Psoas muscle (tissue), 8 donors: ENCODE measurements around the gene GPR26. TPM values are rescaled to one million over a fixed set of nuclear protein-coding genes. Genes with fewer than 3 reads are reported as not detected.

ENCODE experiments used
- ATAC-seq, 4 donors: fragments of 200-7000 bp; cut with Tn5 transposase; one replicate each; pipeline ENCODE4 v1.9.1; 2020; ENCODE audit warnings: moderate library complexity in 3 of 4, mild to moderate bottlenecking in 2 of 4
- DNase-seq, 2 donors: peaks; one replicate each; pipeline ENCODE4 v3.0.0-alpha.2; 2020
- H3K27ac ChIP-seq: fragments of 200-600 bp; one replicate; pipeline ENCODE4 v1.8.0; 2022
- H3K27me3 ChIP-seq, 3 donors: fragments of 200-600 bp in 1 of 3; one replicate each; pipeline versions ENCODE4 v1.6.1 to v1.8.0; 2013 to 2022; ENCODE audit warnings: low read length in 2 of 3, mild to moderate bottlenecking in 2 of 3, moderate library complexity in 1 of 3; ENCODE audit not compliant: insufficient read depth in 3 of 3
- H3K36me3 ChIP-seq, 2 donors: fragments of 200-600 bp in 1 of 2; one replicate each; pipeline versions ENCODE4 v1.6.1 to v1.8.0; 2013 to 2022; ENCODE audit warnings: low read depth in 1 of 2, mild to moderate bottlenecking in 1 of 2, moderate library complexity in 1 of 2; ENCODE audit not compliant: insufficient read depth in 1 of 2
- H3K4me1 ChIP-seq: fragments of 200-600 bp; one replicate; pipeline ENCODE4 v1.8.0; 2022
- H3K4me3 ChIP-seq: fragments of 200-600 bp; one replicate; pipeline ENCODE4 v1.8.0; 2022; ENCODE audit warnings: mild to moderate bottlenecking
- H3K9me3 ChIP-seq: fragments of 200-600 bp; one replicate; pipeline ENCODE4 v1.8.0; 2022
- CTCF ChIP-seq: fragments of 200-600 bp; IDR thresholded peaks from one replicate; pipeline ENCODE4 v1.8.0; 2022; ENCODE audit warnings: antibody characterized with exemption
- WGBS, 3 donors: extraction: QIAGEN DNeasy Blood & Tissue Kit; methylation state at CpG; one replicate each; pipeline versions ENCODE4 v1.1.6 to v1.1.7; 2013; 5-methylcytosine and 5-hydroxymethylcytosine counted together
- intact Hi-C, 2 donors: fragments of 100-400 bp; cut with DNase I; formaldehyde crosslinking; loops; one replicate each; pipeline versions ENCODE4 v1.11.0 to v1.14.2; 2022
- polyA plus RNA-seq, 3 donors: library from polyadenylated mRNA; stranded (reverse); fragments of 200-250 nt; gene quantifications; one replicate each; pipeline ENCODE4 v1.2.3, GENCODE V29; 2013
- total RNA-seq, 4 donors: library from RNA; stranded (reverse); fragmentation: NEBNext Ultra II Directional in 2 of 4; extraction: Animal tissue kit (Norgen Biotek cat#: 25700) in 2 of 4; gene quantifications; one replicate each; pipeline versions ENCODE4 v1.2.1 to v1.2.4, GENCODE V29; 2021 to 2023
- donor health status: healthy with polysubstance abuse.
- donor health status: DM: no; HTN: no; CAD: no; lungs with moderate emphysema.
- donor health status: Bipolar disorder and iron deficiency.
- donor health status: healthy.
- donor health status: DM: yes; HTN: yes; CAD: no.
- donor health status: DM: no; HTN: no; CAD: no.
- donor health status: DM: no; HTN: no; CAD: no.
- donor health status: DM: yes; HTN: yes; CAD: no.

GPR26 gene
- total and polyA plus RNA-seq, 7 donors = 0.01 TPM; not detected in 6

GRCh38 chr10:123741146-123741545 lies 75.0 kb downstream of the GPR26 start:
- Histone ChIP-seq H3K9me3 (no peaks in the 10 kb centered on the region), H3K27me3 (peaks cover 0 to 10% (median 1%) of the 10 kb centered on the region in 3 donors), H3K4me3 (no peak overlapping the region), H3K27ac (no peak overlapping the region), H3K4me1 (no peaks in the 10 kb centered on the region), H3K36me3 (no peaks in the 10 kb centered on the region)
- TF ChIP-seq CTCF = no peak
- WGBS, 3 donors = 62 to 73% (median 63%) methylated on average over 7 of the region's 7 CpGs
- ATAC-seq (no peak), DNase-seq (no peak)
- intact Hi-C loops = no loop called here

GRCh38 chr10:123741711-123742110 lies 75.6 kb downstream of the GPR26 start:
- Histone ChIP-seq H3K4me3 (no peak overlapping the region), H3K27ac (no peak overlapping the region), H3K27me3 (peaks cover 0 to 10% (median 1%) of the 10 kb centered on the region in 3 donors), H3K4me1 (no peaks in the 10 kb centered on the region), H3K36me3 (no peaks in the 10 kb centered on the region), H3K9me3 (no peaks in the 10 kb centered on the region)
- DNase-seq = no peak
- no peak for TF ChIP-seq CTCF
- ATAC-seq = no peak
- 88 to 91% (median 91%) methylated on average over 5 of the region's 5 CpGs for WGBS, 3 donors
- intact Hi-C loops = no loop called here

- DNase-seq (no peak), ATAC-seq (no peak)
- TF ChIP-seq CTCF = no peak
- WGBS, 3 donors = 60 to 71% (median 67%) methylated on average over 10 of the region's 10 CpGs
- Histone ChIP-seq H3K36me3 (no peaks in the 10 kb centered on the region), H3K27ac (no peak overlapping the region), H3K27me3 (peaks cover 0 to 10% (median 0%) of the 10 kb centered on the region in 3 donors), H3K4me3 (no peak overlapping the region), H3K4me1 (no peaks in the 10 kb centered on the region), H3K9me3 (no peaks in the 10 kb centered on the region)
- intact Hi-C loops = no loop called here
Observed at GRCh38 chr10:123742751-123743440, 76.7 kb downstream of the GPR26 start.

- DNase-seq (no peak), ATAC-seq (peak in 3 of 4 donors; percentile 55 to 58 (median 58))
- intact Hi-C loops = no loop called here
Observed at GRCh38 chr10:123743441-123744223, 77.5 kb downstream of the GPR26 start.

More at GRCh38 chr10:123743441-123744223, 77.5 kb downstream of the GPR26 start:
- Histone ChIP-seq H3K27me3 (peaks cover 0 to 9% (median 0%) of the 10 kb centered on the region in 3 donors), H3K4me3 (no peak overlapping the region), H3K4me1 (no peaks in the 10 kb centered on the region), H3K36me3 (no peaks in the 10 kb centered on the region), H3K9me3 (no peaks in the 10 kb centered on the region), H3K27ac (no peak overlapping the region)
- no peak for TF ChIP-seq CTCF
- WGBS, 3 donors = 49 to 50% (median 49%) methylated on average over 13 of the region's 13 CpGs
